GM12878 (cell line): ENCODE measurements around the gene PRDM16. TPM values are rescaled to one million over a fixed set of nuclear protein-coding genes. Genes with fewer than 3 reads are reported as not detected.

Source experiments
- ATAC-seq: fragments of 200-7000 bp; cut with Tn5 transposase; 3 replicates; pipeline ENCODE4 v1.9.1; 2020; ENCODE audit warnings: mild to moderate bottlenecking, moderate library complexity
- BruUV-seq: library from RNA; stranded (reverse); fragments of 400-500 nt; replicated peaks from 2 replicates; lab custom pipeline; 2021; lab: Mats Ljungman, UMichigan
- CTCF ChIA-PET: fragments of 300-600 bp; sonication (Branson Sonifier 250); formaldehyde crosslinking; extraction: SDS; loops from one replicate; lab custom pipeline; 2021; ENCODE audit warnings: inconsistent platforms; lab: Yijun Ruan, JAX
- POLR2A ChIA-PET: fragments of 350-600 bp; formaldehyde crosslinking; extraction: SDS; loops from one replicate; lab custom pipeline; 2021; ENCODE audit warnings: inconsistent platforms; lab: Charles Lee
- RAD21 ChIA-PET: fragments of 300-600 bp; sonication (Branson Sonifier 250); formaldehyde crosslinking; loops from one replicate; lab custom pipeline; 2023; ENCODE audit warnings: antibody characterized with exemption; ENCODE audit not compliant: unreplicated experiment; lab: Charles Lee
- SMC1A ChIA-PET: fragments of 300-600 bp; sonication (Branson Sonifier 250); formaldehyde crosslinking; loops from one replicate; lab custom pipeline; 2023; ENCODE audit not compliant: unreplicated experiment, uncharacterized antibody; lab: Charles Lee
- DNase-seq: peaks from one replicate; pipeline ENCODE4 v3.0.0-alpha.2; 2011; ENCODE audit warnings: low read depth, low spot score
- FAIRE-seq: peaks from 3 replicates; lab custom pipeline; 2011; peaks lifted over from hg19 to GRCh38; lab: Jason Lieb, UNC
- H2AFZ ChIP-seq: 2 replicates; pipeline ENCODE4 v1.6.0; 2011; ENCODE audit warnings: low read depth, low read length, control low read depth; ENCODE audit not compliant: control insufficient read depth
- H3K27ac ChIP-seq: 2 replicates; pipeline ENCODE4 v1.5.1; 2011; ENCODE audit warnings: control low read depth; ENCODE audit not compliant: control insufficient read depth, insufficient read depth
- H3K27me3 ChIP-seq, 2 experiments: replicated peaks in 1 of 2; 2 replicates each; pipeline versions ENCODE4 v1.6.0 to v1.6.1; 2011; ENCODE audit warnings: low read length in 1 of 2; ENCODE audit not compliant: control insufficient read depth in 2 of 2, insufficient read depth in 2 of 2
- H3K36me3 ChIP-seq, 2 experiments: 2 replicates each; pipeline ENCODE4 v1.5.1; 2011; ENCODE audit warnings: low read length in 1 of 2; ENCODE audit not compliant: control insufficient read depth in 2 of 2, insufficient read depth in 2 of 2
- H3K4me1 ChIP-seq: 2 replicates; pipeline ENCODE4 v1.6.1; 2011; ENCODE audit warnings: mild to moderate bottlenecking, low read length, moderate library complexity, mixed read lengths; ENCODE audit not compliant: control insufficient read depth, insufficient read depth
- H3K4me2 ChIP-seq: 2 replicates; pipeline ENCODE4 v1.6.0; 2011; ENCODE audit warnings: control low read depth; ENCODE audit not compliant: control insufficient read depth, insufficient read depth
- H3K4me3 ChIP-seq: fragments of 200-600 bp; sonication (generic); 2 replicates; pipeline ENCODE4 v1.5.1; 2016
- H3K79me2 ChIP-seq: 2 replicates; pipeline ENCODE4 v1.6.0; 2011; ENCODE audit warnings: low read length; ENCODE audit not compliant: control insufficient read depth, insufficient read depth
- H3K9ac ChIP-seq: 2 replicates; pipeline ENCODE4 v1.8.0; 2011; ENCODE audit warnings: low read length, control low read depth, mixed read lengths; ENCODE audit not compliant: control insufficient read depth, insufficient read depth
- H3K9me3 ChIP-seq: replicated peaks from 3 replicates; pipeline ENCODE4 v1.5.1; 2011; ENCODE audit warnings: mild to moderate bottlenecking, low read length; ENCODE audit not compliant: control insufficient read depth, insufficient read depth
- H4K20me1 ChIP-seq: 2 replicates; pipeline ENCODE4 v1.6.0; 2011; ENCODE audit not compliant: control insufficient read depth, insufficient read depth
- HCFC1 ChIP-seq: fragments of 150-350 bp; IDR thresholded peaks from 2 replicates; pipeline ENCODE4 v1.6.1; 2014; ENCODE audit warnings: low read length
- IKZF2 ChIP-seq, 2 experiments: fragments of 450-650 bp; IDR thresholded peaks; 2 replicates each; pipeline ENCODE4 v1.6.1; 2017; ENCODE audit warnings: mild to moderate bottlenecking in 2 of 2, moderate library complexity in 2 of 2
- LARP7 ChIP-seq: fragments of 450-650 bp; IDR thresholded peaks from 2 replicates; pipeline ENCODE4 v1.6.1; 2017; ENCODE audit warnings: mild to moderate bottlenecking
- MEF2A ChIP-seq: IDR thresholded peaks from 2 replicates; pipeline ENCODE4 v1.6.1; 2011; ENCODE audit warnings: low read depth, mild to moderate bottlenecking, low read length, moderate library complexity; ENCODE audit not compliant: insufficient read depth
- NR2F1 ChIP-seq: fragments of 450-650 bp; conservative IDR thresholded peaks from 2 replicates; pipeline ENCODE4 v1.6.1; 2017; ENCODE audit warnings: mild to moderate bottlenecking
- POLR2AphosphoS2 ChIP-seq: IDR thresholded peaks from 2 replicates; pipeline ENCODE4 v1.6.1; 2011; ENCODE audit warnings: low read depth, mild to moderate bottlenecking, low read length, improper control_type of control experiment, moderate library complexity
- POLR2AphosphoS5 ChIP-seq: IDR thresholded peaks from 2 replicates; pipeline ENCODE4 v1.6.1; 2011; ENCODE audit warnings: mild to moderate bottlenecking, low read length, inconsistent platforms
- RCOR1 ChIP-seq: conservative IDR thresholded peaks from 2 replicates; pipeline ENCODE4 v1.6.1; 2012; ENCODE audit warnings: low read depth, low read length, improper control_type of control experiment
- SMC3 ChIP-seq: IDR thresholded peaks from 2 replicates; pipeline ENCODE4 v1.6.1; 2011; ENCODE audit warnings: low read length, improper control_type of control experiment, borderline replicate concordance
- SUPT20H ChIP-seq: IDR thresholded peaks from 2 replicates; pipeline ENCODE4 v1.6.1; 2011; ENCODE audit warnings: low read depth, mild to moderate bottlenecking, low read length, moderate library complexity, borderline replicate concordance; ENCODE audit not compliant: control insufficient read depth
- TAF1 ChIP-seq: IDR thresholded peaks from 2 replicates; pipeline ENCODE4 v1.6.1; 2011; ENCODE audit warnings: mild to moderate bottlenecking, low read depth, low read length, borderline replicate concordance
- TCF12 ChIP-seq: IDR thresholded peaks from 2 replicates; pipeline ENCODE4 v1.6.1; 2011; ENCODE audit warnings: low read depth, mild to moderate bottlenecking, low read length
- WGBS: methylation state at CpG from one replicate; pipeline ENCODE4 v1.1.6; 2016; ENCODE audit warnings: low lambda C conversion rate; ENCODE audit not compliant: insufficient replicate concordance, insufficient coverage; ENCODE audit errors: missing lambda C conversion rate; 5-methylcytosine and 5-hydroxymethylcytosine counted together
- in situ Hi-C: fragments of 300-500 bp; cut with MboI; formaldehyde crosslinking; loops from 9 replicates; pipeline ENCODE4 v1.14.3; 2018; ENCODE audit warnings: mixed read lengths
- intact Hi-C: fragments of 100-400 bp; cut with micrococcal nuclease; formaldehyde crosslinking; loops from one replicate; pipeline ENCODE4 v1.14.2; 2022; ENCODE audit not compliant: unreplicated experiment
- polyA plus RNA-seq, 11 experiments: library from polyadenylated mRNA; depleted of rRNA in 4 of 11; unstranded in 6 of 11; stranded (reverse) in 5 of 11; fragments of >200 nt; fragmentation: Nextera tagmentation in 4 of 11; fragmentation: Illumina TruSeq in 1 of 11; extraction: Ambion mirVana in 4 of 11; extraction: Trizol in 1 of 11; gene quantifications; 1 replicate in 1 of 11; 2 replicates in 10 of 11; pipeline versions ENCODE4 v1.2.1 to v1.2.3, GENCODE V29; 2011 to 2016; ENCODE audit warnings: inconsistent platforms in 2 of 11, missing spikeins in 2 of 11, low read depth in 1 of 11
- total RNA-seq, 4 experiments: library from RNA; depleted of rRNA in 3 of 4; stranded (reverse); fragments of >200 nt in 3 of 4; fragmentation: Illumina TruSeq in 1 of 4; extraction: Trizol in 1 of 4; gene quantifications; 2 replicates each; pipeline versions ENCODE4 v1.2.1 to v1.2.3, GENCODE V29; 2013 to 2021
- TF ChIP-seq, protein P1 (sequence below): IDR thresholded peaks from 2 replicates; pipeline ENCODE4 v1.6.1; 2012; ENCODE audit warnings: improper control_type of control experiment, low read depth, low read length; ENCODE audit not compliant: insufficient replicate concordance
- TF ChIP-seq, protein P2 (sequence below): IDR thresholded peaks from 2 replicates; pipeline ENCODE4 v1.6.1; 2011; ENCODE audit warnings: borderline replicate concordance, low read depth, mild to moderate bottlenecking, moderate library complexity, low read length; ENCODE audit not compliant: insufficient read depth, poor library complexity, severe bottlenecking
- TF ChIP-seq, protein P3 (sequence below): fragments of 450-650 bp; IDR thresholded peaks from 2 replicates; pipeline ENCODE4 v1.6.1; 2016; ENCODE audit warnings: mild to moderate bottlenecking, moderate library complexity, borderline replicate concordance

PRDM16 gene
- total and polyA plus RNA-seq, 10 of the 15 experiments (the other 5 are each of a cell fraction or from before 2014, with no cell fraction given): 0.03 TPM; not detected in 9

DNA sequence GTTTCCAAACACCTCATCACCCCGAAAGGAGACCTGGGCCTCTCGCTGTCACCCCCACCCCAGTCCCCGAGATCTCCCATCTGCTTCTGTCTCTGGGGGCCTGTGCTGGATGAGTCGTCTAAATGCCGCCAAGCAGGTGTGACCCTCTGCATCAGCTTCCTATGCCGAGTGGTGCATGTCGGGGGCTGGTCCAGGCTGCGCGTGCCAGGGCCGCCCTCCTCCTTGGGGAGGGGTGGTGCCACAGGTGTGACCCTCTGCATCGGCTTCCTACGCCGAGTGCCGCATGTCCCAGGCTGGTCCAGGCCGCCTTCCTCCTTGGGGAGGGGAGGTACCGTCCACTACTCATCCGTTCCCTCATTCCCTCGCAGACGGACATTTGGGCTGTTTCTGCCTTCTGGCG lies 115.7 kb downstream of the PRDM16 start:
- Histone ChIP-seq H3K4me3 (no peak overlapping the region), H4K20me1 (no peaks in the 10 kb centered on the region), H3K4me1 (no peaks in the 10 kb centered on the region), H3K27ac (no peak overlapping the region), H3K9me3 (peaks cover 4% of the 10 kb centered on the region; the same call in 1 of the 3 replicates), H2AFZ (no peak overlapping the region), H3K4me2 (no peak overlapping the region), H3K36me3 (no peaks in the 10 kb centered on the region), H3K79me2 (no peaks in the 10 kb centered on the region), H3K9ac (no peak overlapping the region), H3K27me3 (no peaks in the 10 kb centered on the region; a peak in 1 of 4 replicates)
- ChIA-PET POLR2A (no interaction called here), CTCF (no interaction called here), RAD21 (no interaction called here), SMC1A (no interaction called here)
- intact Hi-C loops: no loop called here
- FAIRE-seq (no peak), DNase-seq (no peak), ATAC-seq (no peak)
- BruUV-seq: no TSS peak
- 71% methylated on average over 19 of the region's 20 CpGs for WGBS
- in situ Hi-C loops: no loop called here
- TF ChIP-seq POLR2AphosphoS2 (no peak), TCF12 (no peak), RCOR1 (no peak), SUPT20H (no peak), IKZF2 (IDR thresholded peaks at IDR 0.05) (no peak), SMC3 (no peak), MEF2A (no peak), NR2F1 (no peak), LARP7 (no peak), TAF1 (no peak), POLR2AphosphoS5 (no peak), HCFC1 (no peak)
- TF ChIP-seq, protein P1, sequence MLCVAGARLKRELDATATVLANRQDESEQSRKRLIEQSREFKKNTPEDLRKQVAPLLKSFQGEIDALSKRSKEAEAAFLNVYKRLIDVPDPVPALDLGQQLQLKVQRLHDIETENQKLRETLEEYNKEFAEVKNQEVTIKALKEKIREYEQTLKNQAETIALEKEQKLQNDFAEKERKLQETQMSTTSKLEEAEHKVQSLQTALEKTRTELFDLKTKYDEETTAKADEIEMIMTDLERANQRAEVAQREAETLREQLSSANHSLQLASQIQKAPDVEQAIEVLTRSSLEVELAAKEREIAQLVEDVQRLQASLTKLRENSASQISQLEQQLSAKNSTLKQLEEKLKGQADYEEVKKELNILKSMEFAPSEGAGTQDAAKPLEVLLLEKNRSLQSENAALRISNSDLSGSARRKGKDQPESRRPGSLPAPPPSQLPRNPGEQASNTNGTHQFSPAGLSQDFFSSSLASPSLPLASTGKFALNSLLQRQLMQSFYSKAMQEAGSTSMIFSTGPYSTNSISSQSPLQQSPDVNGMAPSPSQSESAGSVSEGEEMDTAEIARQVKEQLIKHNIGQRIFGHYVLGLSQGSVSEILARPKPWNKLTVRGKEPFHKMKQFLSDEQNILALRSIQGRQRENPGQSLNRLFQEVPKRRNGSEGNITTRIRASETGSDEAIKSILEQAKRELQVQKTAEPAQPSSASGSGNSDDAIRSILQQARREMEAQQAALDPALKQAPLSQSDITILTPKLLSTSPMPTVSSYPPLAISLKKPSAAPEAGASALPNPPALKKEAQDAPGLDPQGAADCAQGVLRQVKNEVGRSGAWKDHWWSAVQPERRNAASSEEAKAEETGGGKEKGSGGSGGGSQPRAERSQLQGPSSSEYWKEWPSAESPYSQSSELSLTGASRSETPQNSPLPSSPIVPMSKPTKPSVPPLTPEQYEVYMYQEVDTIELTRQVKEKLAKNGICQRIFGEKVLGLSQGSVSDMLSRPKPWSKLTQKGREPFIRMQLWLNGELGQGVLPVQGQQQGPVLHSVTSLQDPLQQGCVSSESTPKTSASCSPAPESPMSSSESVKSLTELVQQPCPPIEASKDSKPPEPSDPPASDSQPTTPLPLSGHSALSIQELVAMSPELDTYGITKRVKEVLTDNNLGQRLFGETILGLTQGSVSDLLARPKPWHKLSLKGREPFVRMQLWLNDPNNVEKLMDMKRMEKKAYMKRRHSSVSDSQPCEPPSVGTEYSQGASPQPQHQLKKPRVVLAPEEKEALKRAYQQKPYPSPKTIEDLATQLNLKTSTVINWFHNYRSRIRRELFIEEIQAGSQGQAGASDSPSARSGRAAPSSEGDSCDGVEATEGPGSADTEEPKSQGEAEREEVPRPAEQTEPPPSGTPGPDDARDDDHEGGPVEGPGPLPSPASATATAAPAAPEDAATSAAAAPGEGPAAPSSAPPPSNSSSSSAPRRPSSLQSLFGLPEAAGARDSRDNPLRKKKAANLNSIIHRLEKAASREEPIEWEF: no peak
- TF ChIP-seq, protein P2, sequence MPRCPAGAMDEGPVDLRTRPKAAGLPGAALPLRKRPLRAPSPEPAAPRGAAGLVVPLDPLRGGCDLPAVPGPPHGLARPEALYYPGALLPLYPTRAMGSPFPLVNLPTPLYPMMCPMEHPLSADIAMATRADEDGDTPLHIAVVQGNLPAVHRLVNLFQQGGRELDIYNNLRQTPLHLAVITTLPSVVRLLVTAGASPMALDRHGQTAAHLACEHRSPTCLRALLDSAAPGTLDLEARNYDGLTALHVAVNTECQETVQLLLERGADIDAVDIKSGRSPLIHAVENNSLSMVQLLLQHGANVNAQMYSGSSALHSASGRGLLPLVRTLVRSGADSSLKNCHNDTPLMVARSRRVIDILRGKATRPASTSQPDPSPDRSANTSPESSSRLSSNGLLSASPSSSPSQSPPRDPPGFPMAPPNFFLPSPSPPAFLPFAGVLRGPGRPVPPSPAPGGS: no peak
- TF ChIP-seq, protein P3, sequence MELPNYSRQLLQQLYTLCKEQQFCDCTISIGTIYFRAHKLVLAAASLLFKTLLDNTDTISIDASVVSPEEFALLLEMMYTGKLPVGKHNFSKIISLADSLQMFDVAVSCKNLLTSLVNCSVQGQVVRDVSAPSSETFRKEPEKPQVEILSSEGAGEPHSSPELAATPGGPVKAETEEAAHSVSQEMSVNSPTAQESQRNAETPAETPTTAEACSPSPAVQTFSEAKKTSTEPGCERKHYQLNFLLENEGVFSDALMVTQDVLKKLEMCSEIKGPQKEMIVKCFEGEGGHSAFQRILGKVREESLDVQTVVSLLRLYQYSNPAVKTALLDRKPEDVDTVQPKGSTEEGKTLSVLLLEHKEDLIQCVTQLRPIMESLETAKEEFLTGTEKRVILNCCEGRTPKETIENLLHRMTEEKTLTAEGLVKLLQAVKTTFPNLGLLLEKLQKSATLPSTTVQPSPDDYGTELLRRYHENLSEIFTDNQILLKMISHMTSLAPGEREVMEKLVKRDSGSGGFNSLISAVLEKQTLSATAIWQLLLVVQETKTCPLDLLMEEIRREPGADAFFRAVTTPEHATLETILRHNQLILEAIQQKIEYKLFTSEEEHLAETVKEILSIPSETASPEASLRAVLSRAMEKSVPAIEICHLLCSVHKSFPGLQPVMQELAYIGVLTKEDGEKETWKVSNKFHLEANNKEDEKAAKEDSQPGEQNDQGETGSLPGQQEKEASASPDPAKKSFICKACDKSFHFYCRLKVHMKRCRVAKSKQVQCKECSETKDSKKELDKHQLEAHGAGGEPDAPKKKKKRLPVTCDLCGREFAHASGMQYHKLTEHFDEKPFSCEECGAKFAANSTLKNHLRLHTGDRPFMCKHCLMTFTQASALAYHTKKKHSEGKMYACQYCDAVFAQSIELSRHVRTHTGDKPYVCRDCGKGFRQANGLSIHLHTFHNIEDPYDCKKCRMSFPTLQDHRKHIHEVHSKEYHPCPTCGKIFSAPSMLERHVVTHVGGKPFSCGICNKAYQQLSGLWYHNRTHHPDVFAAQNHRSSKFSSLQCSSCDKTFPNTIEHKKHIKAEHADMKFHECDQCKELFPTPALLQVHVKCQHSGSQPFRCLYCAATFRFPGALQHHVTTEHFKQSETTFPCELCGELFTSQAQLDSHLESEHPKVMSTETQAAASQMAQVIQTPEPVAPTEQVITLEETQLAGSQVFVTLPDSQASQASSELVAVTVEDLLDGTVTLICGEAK: no peak
